Cardiac fibroblast (primary cell): ENCODE results near the gene EPHX1.

Source experiments
- DNase-seq, 2 donors: peaks; one replicate each; pipeline versions ENCODE4 v3.0.0 to v3.0.0-alpha.2; 2010; ENCODE audit warnings: low read depth in 2 of 2
- H3K4me3 ChIP-seq, 2 donors: replicated peaks in 1 of 2; 1 replicate in 1 of 2; 2 replicates in 1 of 2; pipeline ENCODE4 v1.5.1; 2011; ENCODE audit warnings: low read depth in 2 of 2, low read length in 2 of 2, mild to moderate bottlenecking in 2 of 2, moderate library complexity in 1 of 2
- CTCF ChIP-seq: IDR thresholded peaks from one replicate; pipeline ENCODE4 v1.5.1; 2011; ENCODE audit warnings: low read depth, mild to moderate bottlenecking, low read length, inconsistent platforms

EPHX1 gene

GRCh38 chr1:225865514-225865913 is 55.6 kb downstream of the EPHX1 start:
- no peak for DNase-seq
- H3K4me3 ChIP-seq: no peak overlapping the region
- no peak for TF ChIP-seq CTCF

GRCh38 chr1:225866061-225866837 is 56.3 kb downstream of the EPHX1 start:
- TF ChIP-seq CTCF: no peak
- peak; percentile 74 to 78 for DNase-seq
- no peak overlapping the region for H3K4me3 ChIP-seq

- no peak for TF ChIP-seq CTCF
- DNase-seq: no peak
- H3K4me3 ChIP-seq: no peak overlapping the region
Measured at GRCh38 chr1:225866981-225867380, 57.1 kb downstream of the EPHX1 start.

GRCh38 chr1:225868631-225869330 is 58.9 kb downstream of the EPHX1 start:
- no peak for TF ChIP-seq CTCF
- no peak overlapping the region for H3K4me3 ChIP-seq
- DNase-seq: no peak

- no peak for DNase-seq
Measured at GRCh38 chr1:225870911-225871310, 61.0 kb downstream of the EPHX1 start.

GRCh38 chr1:225871359-225872074 is 61.6 kb downstream of the EPHX1 start:
- DNase-seq: peak in 1 of 2 donors; percentile 30
- no peak for TF ChIP-seq CTCF
- no peak overlapping the region for H3K4me3 ChIP-seq

More at GRCh38 chr1:225870911-225871310, 61.0 kb downstream of the EPHX1 start:
- no peak for TF ChIP-seq CTCF
- H3K4me3 ChIP-seq: no peak overlapping the region
